ENCODE measurements around the gene GALNT18. TPM values are rescaled to one million over a fixed set of nuclear protein-coding genes. Genes with fewer than 3 reads are reported as not detected.
A peak's percentile ranks its signal among the peaks of the same experiment; 100 is the strongest.

The GALNT18 gene
- total RNA-seq, 1 donor from 2014 or later, result 24.4 TPM

GRCh38 chr11:11483627-11484026, 138.2 kb downstream of the GALNT18 start:
- Histone ChIP-seq H3K4me3 (no peak overlapping the region), H3K27ac (replicated peaks) (no peak overlapping the region), H3K27me3 (ENCODE audit: low read depth) (no peaks in the 10 kb centered on the region), H3K9me3 (replicated peaks) (no peaks in the 10 kb centered on the region), H3K4me1 (peaks cover 48% of the 10 kb centered on the region), H3K36me3 (no peaks in the 10 kb centered on the region)
- DNase-seq, result no peak
- intact Hi-C loops (cut with micrococcal nuclease), result no loop called here
- no peak for TF ChIP-seq CTCF (IDR thresholded peaks at IDR 0.05; ENCODE audit: borderline replicate concordance)

GRCh38 chr11:11482730-11483129, 139.1 kb downstream of the GALNT18 start:
- no peak for TF ChIP-seq CTCF (IDR thresholded peaks at IDR 0.05; ENCODE audit: borderline replicate concordance)
- no peak for DNase-seq
- no peak overlapping the region for H3K27ac ChIP-seq (replicated peaks)
- peaks cover 48% of the 10 kb centered on the region for H3K4me1 ChIP-seq
- no peaks in the 10 kb centered on the region for H3K36me3 ChIP-seq
- no peaks in the 10 kb centered on the region for H3K9me3 ChIP-seq (replicated peaks)
- intact Hi-C loops (cut with micrococcal nuclease), result no loop called here
- H3K27me3 ChIP-seq (ENCODE audit: low read depth), result no peaks in the 10 kb centered on the region
- no peak overlapping the region for H3K4me3 ChIP-seq

- Histone ChIP-seq H3K27ac (replicated peaks) (peak overlapping the region; percentile 70), H3K4me1 (peaks cover 58% of the 10 kb centered on the region), H3K27me3 (ENCODE audit: low read depth) (no peaks in the 10 kb centered on the region), H3K9me3 (replicated peaks) (no peaks in the 10 kb centered on the region), H3K4me3 (no peak overlapping the region), H3K36me3 (no peaks in the 10 kb centered on the region)
- intact Hi-C loops (cut with micrococcal nuclease), result no loop called here
- DNase-seq, result peak; percentile 29
- TF ChIP-seq CTCF (IDR thresholded peaks at IDR 0.05; ENCODE audit: borderline replicate concordance), result no peak
These were observed 140.4 kb downstream of the GALNT18 start for GRCh38 chr11:11481371-11481770.

GRCh38 chr11:11480971-11481370, 140.8 kb downstream of the GALNT18 start:
- Histone ChIP-seq H3K4me1 (peaks cover 62% of the 10 kb centered on the region), H3K27ac (replicated peaks) (peak overlapping the region; percentile 70), H3K9me3 (replicated peaks) (no peaks in the 10 kb centered on the region), H3K4me3 (no peak overlapping the region), H3K27me3 (ENCODE audit: low read depth) (no peaks in the 10 kb centered on the region), H3K36me3 (no peaks in the 10 kb centered on the region)
- intact Hi-C loops (cut with micrococcal nuclease), result no loop called here
- DNase-seq, result no peak
- TF ChIP-seq CTCF (IDR thresholded peaks at IDR 0.05; ENCODE audit: borderline replicate concordance), result no peak

GRCh38 chr11:11478687-11479086, 143.1 kb downstream of the GALNT18 start:
- DNase-seq, result no peak
- Histone ChIP-seq H3K4me1 (peaks cover 63% of the 10 kb centered on the region), H3K9me3 (replicated peaks) (no peaks in the 10 kb centered on the region), H3K4me3 (no peak overlapping the region), H3K36me3 (no peaks in the 10 kb centered on the region), H3K27me3 (ENCODE audit: low read depth) (no peaks in the 10 kb centered on the region), H3K27ac (replicated peaks) (no peak overlapping the region)
- intact Hi-C loops (cut with micrococcal nuclease), result no loop called here
- TF ChIP-seq CTCF (IDR thresholded peaks at IDR 0.05; ENCODE audit: borderline replicate concordance), result no peak
